SK-N-SH treated with all-trans-retinoic acid at 6 μM for 48 hours (cell line): ENCODE results near the gene ARHGEF38.

Experiments
- ESRRG ChIP-seq: fragments of 250-450 bp; sonication (Bioruptor Pico); IDR thresholded peaks from 2 replicates; pipeline ENCODE4 v1.6.1; 2021; ENCODE audit warnings: mild to moderate bottlenecking
- ISL1 ChIP-seq: fragments of 250-450 bp; sonication (Bioruptor Pico); IDR thresholded peaks from 2 replicates; pipeline ENCODE4 v2.1.2; 2022; ENCODE audit warnings: mild to moderate bottlenecking, moderate library complexity
- ZNF565 ChIP-seq: fragments of 450-650 bp; formaldehyde crosslinking; conservative IDR thresholded peaks from 2 replicates; pipeline ENCODE4 v1.5.0; 2020; ENCODE audit warnings: low read depth, mild to moderate bottlenecking, moderate library complexity
- ZNF70 ChIP-seq: fragments of 450-650 bp; formaldehyde crosslinking; IDR thresholded peaks from 2 replicates; pipeline ENCODE4 v1.5.0; 2020; ENCODE audit warnings: mild to moderate bottlenecking, moderate library complexity
- TF ChIP-seq, protein P1 (sequence below): fragments of 250-450 bp; sonication (Bioruptor Pico); IDR thresholded peaks from 2 replicates; pipeline ENCODE4 v1.8.0; 2020; ENCODE audit warnings: mild to moderate bottlenecking, moderate library complexity, borderline replicate concordance
- TF ChIP-seq, protein P2 (sequence below): fragments of 250-450 bp; sonication (Bioruptor Pico); IDR thresholded peaks from 2 replicates; pipeline ENCODE4 v1.5.0; 2020; ENCODE audit warnings: mild to moderate bottlenecking, moderate library complexity

DNA sequence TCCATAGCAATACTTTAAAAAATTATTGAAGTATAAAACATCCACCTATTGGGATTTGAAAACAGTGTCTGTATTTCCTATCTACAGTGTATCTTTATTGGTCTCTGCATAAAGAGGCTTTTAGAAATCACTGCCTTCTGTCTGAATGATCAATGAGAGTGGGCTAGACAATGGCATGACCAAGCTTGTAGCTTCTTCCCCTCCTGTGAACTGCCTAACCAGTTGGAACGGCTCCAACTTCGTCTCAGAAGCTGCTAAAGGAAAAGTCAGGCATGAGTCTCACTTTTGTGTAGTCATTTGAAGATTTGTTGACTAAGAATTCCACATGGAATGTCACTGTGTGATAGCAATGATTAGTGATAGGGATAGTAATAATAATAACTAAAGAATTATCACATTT is 91.8 kb downstream of the ARHGEF38 start:
- TF ChIP-seq, protein P1, sequence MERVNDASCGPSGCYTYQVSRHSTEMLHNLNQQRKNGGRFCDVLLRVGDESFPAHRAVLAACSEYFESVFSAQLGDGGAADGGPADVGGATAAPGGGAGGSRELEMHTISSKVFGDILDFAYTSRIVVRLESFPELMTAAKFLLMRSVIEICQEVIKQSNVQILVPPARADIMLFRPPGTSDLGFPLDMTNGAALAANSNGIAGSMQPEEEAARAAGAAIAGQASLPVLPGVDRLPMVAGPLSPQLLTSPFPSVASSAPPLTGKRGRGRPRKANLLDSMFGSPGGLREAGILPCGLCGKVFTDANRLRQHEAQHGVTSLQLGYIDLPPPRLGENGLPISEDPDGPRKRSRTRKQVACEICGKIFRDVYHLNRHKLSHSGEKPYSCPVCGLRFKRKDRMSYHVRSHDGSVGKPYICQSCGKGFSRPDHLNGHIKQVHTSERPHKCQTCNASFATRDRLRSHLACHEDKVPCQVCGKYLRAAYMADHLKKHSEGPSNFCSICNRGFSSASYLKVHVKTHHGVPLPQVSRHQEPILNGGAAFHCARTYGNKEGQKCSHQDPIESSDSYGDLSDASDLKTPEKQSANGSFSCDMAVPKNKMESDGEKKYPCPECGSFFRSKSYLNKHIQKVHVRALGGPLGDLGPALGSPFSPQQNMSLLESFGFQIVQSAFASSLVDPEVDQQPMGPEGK, result no peak
- TF ChIP-seq, protein P2, sequence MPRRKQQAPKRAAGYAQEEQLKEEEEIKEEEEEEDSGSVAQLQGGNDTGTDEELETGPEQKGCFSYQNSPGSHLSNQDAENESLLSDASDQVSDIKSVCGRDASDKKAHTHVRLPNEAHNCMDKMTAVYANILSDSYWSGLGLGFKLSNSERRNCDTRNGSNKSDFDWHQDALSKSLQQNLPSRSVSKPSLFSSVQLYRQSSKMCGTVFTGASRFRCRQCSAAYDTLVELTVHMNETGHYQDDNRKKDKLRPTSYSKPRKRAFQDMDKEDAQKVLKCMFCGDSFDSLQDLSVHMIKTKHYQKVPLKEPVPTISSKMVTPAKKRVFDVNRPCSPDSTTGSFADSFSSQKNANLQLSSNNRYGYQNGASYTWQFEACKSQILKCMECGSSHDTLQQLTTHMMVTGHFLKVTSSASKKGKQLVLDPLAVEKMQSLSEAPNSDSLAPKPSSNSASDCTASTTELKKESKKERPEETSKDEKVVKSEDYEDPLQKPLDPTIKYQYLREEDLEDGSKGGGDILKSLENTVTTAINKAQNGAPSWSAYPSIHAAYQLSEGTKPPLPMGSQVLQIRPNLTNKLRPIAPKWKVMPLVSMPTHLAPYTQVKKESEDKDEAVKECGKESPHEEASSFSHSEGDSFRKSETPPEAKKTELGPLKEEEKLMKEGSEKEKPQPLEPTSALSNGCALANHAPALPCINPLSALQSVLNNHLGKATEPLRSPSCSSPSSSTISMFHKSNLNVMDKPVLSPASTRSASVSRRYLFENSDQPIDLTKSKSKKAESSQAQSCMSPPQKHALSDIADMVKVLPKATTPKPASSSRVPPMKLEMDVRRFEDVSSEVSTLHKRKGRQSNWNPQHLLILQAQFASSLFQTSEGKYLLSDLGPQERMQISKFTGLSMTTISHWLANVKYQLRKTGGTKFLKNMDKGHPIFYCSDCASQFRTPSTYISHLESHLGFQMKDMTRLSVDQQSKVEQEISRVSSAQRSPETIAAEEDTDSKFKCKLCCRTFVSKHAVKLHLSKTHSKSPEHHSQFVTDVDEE, result no peak
- TF ChIP-seq ZNF565 (CRISPR knock-in tag) (no peak), ZNF70 (no peak), ESRRG (CRISPR knock-in tag) (no peak), ISL1 (no peak)
